MM.1S (cell line): Measurements from ENCODE around the gene TRIM73.
"Not testable (repeated sequence)": the region's sequence is repeated elsewhere in the genome, so short reads cannot be mapped to it uniquely, and the experiment has no call there.

ENCODE experiments used
- EZH2phosphoT487 ChIP-seq: fragments of 300-600 bp; sonication (generic); IDR thresholded peaks from 2 replicates; pipeline ENCODE4 v1.6.1; 2018; ENCODE audit warnings: antibody characterized with exemption, low read length
- TF ChIP-seq, protein P1 (sequence below): fragments of 300-600 bp; sonication (generic); IDR thresholded peaks from 2 replicates; pipeline ENCODE4 v1.5.1; 2016; ENCODE audit warnings: antibody characterized with exemption, low read length, mixed read lengths

DNA sequence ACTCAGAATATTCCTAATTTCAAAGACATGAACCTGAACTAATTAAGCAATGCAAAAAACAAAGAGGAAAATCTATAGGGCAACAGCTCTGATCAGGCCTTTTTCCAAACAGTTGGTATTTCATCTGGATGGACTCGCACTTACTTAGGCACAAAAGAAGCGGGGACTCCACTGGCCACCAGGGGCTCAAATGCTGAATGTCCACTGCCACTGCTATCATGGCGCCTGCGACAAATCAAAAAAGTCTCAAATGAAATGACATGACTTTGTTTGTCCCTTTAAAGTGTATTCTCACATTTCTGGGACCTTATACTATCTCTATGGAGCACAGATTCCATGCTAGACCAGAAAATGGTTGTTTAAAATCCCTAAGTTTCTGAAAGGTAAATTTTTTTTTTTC lies 43.6 kb downstream of the TRIM73 start:
- TF ChIP-seq, protein P1, sequence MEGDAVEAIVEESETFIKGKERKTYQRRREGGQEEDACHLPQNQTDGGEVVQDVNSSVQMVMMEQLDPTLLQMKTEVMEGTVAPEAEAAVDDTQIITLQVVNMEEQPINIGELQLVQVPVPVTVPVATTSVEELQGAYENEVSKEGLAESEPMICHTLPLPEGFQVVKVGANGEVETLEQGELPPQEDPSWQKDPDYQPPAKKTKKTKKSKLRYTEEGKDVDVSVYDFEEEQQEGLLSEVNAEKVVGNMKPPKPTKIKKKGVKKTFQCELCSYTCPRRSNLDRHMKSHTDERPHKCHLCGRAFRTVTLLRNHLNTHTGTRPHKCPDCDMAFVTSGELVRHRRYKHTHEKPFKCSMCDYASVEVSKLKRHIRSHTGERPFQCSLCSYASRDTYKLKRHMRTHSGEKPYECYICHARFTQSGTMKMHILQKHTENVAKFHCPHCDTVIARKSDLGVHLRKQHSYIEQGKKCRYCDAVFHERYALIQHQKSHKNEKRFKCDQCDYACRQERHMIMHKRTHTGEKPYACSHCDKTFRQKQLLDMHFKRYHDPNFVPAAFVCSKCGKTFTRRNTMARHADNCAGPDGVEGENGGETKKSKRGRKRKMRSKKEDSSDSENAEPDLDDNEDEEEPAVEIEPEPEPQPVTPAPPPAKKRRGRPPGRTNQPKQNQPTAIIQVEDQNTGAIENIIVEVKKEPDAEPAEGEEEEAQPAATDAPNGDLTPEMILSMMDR: not testable (repeated sequence)
- TF ChIP-seq EZH2phosphoT487: not testable (repeated sequence)
